Fibroblast of skin of right biceps (primary cell): Measurements from ENCODE around the gene MXI1.
"Not testable (repeated sequence)": the region's sequence is repeated elsewhere in the genome, so short reads cannot be mapped to it uniquely, and the experiment has no call there.

Experiments
- DNase-seq: peaks from one replicate; pipeline ENCODE4 v3.0.0-alpha.2; 2013

MXI1 gene

DNA sequence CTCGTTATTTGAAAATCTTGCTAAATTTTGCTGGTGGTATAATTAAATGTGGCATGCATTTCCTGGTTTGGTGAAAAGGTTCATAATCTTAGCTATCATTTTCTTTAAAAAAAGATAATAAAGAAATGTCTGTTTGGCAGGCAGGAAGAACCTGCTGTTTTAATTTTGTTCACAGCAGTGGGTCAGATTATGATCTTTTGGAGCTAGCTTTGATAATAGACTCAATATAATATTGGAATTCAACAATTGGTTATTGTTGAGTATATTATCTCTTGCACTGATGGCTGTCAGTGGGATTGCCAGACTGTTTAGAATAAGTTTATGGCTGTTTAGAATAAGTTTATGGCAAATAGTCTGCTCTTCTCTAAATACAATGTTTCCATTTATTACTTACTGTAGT, 35.1 kb downstream of the MXI1 start:
- no peak for DNase-seq

DNA sequence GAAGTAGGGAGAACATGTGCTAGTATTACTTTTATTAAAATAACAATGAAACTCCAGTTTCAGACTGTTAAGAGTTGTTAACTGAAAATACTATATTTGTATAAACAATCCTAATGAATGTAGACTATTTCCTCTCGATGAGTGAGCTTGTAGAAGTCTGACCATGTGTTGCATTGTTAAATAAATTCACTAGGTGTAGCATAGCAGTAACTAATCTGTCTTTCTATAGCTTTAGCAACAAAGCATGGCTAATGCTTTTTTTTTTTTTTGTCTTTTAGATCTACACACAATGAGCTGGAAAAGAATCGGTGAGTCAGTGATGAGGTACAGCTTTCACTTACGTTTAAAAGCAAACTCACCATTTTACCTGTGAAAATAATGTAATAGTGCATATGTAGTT, 37.1 kb downstream of the MXI1 start:
- no peak for DNase-seq

DNA sequence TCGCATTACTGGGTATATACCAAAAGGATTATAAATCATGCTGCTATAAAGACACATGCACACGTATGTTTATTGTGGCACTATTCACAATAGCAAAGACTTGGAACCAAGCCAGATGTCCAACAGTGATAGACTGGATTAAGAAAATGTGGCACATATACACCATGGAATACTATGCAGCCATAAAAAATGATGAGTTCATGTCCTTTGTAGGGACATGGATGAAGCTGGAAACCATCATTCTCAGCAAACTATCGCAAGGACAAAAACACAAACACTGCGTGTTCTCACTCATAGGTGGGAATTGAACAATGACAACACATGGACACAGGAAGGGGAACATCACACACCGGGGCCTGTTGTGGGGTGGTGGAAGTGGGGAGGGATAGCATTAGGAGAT, 40.4 kb downstream of the MXI1 start:
- DNase-seq: not testable (repeated sequence)

DNA sequence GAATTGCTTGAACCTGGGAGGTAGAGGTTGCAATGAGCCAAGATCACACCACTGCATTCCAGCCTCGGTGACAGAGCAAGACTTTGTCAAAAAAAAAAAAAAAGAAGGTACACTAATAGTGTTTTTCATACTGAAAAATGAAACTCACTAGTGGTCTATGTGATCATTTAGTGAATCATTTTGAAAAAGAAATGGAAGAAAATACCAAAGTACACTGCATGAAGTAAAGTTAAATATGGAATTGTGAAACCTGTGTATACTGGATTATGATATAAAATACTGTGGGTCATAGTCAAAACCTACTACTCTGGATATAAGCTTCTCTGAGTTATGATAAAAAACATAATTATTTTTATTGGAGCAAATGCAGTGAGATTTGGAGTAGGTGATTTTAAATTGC, 42.1 kb downstream of the MXI1 start:
- not testable (repeated sequence) for DNase-seq

DNA sequence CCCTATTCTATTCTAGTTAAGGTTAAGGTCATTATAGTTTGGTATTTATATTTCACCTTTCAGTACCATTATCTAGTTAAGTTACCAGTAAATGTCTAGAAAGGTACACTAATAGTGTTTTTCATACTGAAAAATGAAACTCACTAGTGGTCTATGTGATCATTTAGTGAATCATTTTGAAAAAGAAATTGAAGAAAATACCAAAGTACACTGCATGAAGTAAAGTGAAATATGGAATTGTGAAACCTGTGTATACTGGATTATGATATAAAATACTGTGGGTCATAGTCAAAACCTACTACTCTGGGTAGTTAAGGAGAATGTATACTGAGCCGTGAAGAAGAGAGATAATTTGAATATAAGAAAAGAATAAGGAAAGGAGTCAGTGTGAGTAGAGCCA, 44.0 kb downstream of the MXI1 start:
- DNase-seq: not testable (repeated sequence)

DNA sequence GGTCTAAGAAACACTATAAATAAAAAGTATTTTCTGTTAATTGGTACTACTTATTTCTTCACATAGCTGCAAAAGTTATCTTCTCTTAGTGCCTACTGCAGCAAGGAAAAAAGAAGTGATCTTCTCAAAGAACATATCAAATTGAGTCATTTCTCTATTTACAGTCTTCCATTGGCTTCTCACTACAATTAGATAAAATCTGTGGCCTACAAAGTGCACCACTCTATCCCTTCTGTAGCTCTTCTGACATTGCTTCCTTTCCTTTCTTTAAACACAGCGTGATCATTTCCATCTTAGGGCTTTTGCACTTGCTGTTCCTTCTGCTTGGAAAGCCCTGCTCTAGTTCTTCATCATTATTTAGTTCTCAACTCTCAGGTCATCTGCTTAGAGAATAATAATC, 44.7 kb downstream of the MXI1 start:
- no peak for DNase-seq

DNA sequence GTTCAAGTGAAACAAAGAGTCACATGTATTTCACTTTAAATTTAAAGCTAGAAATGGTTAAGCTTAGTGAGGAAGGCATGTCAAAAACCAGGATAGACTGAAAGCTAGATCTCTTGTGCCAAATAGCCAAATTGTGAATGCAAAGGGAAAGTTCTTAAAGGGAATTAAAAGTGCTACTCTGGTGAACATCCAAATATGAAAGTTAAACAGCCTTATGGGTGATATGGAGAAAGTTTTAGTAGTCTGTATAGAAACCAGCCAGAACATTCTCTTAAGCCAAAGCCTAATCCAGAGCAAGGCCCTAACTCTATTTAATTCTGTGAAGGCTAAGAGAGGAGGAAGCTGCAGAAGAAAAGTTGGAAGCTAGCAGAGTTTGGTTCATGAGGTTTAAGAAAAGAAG, 47.1 kb downstream of the MXI1 start:
- no peak for DNase-seq

DNA sequence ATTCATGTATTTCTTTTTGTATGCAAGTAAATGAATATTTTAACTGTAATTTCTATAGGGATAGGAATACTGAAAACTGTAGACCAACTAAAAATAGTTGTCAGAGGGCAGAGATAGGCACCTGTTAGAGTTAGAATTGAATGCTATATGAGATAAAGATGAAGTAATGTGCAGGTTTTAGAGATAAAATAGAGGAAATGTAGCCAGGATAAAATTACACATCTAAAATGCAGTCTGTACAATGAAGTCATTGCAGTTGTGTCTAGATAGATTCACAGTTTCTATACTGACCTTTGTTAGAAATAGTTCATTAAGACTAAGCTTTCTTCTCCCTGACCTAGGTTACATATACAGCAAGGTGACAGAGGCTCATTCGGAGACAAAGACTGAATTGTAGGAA, 51.1 kb downstream of the MXI1 start:
- DNase-seq: no peak

DNA sequence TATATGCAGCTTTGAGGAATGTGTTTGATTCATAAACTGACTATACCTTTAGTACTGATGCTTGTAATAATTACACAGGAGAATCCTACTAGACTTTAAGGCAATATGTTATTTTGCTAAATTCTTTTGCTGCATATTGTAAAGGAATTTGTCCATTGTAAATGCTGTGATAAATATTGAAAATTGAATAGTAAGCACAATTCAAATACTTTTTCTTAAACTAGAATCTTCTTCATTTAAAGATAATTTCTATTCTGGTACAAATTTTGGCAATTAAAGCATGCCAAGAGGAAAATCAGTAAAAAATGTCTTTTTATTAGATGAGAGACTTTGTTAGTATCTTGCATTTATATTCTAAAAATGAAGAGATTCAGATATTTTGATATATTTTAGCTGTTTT, 51.9 kb downstream of the MXI1 start:
- DNase-seq: no peak

DNA sequence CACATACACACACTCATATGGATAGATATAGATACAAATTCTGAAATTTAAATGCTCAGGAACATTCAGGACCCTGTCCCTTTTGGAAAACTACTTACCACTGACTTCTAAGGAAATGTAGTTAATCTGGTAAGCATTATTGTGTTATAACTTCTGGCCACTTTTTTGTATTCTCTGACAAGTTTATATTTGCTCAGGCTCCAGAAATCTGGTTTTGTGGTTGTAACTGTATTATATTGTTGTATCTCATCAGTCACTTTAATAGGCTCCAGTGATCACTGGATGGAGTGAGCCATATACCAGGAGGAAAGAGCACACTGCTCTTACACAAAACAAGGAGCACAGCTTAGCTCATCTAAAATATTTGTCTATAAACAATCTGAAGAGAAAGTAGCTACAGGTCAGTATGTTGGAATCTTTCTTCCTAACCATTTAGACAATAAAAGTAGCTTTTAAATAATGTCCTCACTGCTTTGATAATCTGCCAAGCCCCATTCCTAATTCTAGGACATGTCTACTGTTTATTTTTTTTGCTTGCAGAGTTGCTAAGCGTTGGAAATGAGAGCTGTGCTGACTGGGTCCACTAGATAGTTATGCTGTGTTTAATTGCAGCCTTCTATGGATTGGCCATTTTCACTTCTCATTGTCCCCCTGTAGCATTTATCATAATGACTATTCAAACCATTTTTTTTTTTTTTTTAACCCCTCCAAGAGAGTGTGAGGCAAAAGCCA, 53.5 kb downstream of the MXI1 start:
- DNase-seq: peak; percentile 18

DNA sequence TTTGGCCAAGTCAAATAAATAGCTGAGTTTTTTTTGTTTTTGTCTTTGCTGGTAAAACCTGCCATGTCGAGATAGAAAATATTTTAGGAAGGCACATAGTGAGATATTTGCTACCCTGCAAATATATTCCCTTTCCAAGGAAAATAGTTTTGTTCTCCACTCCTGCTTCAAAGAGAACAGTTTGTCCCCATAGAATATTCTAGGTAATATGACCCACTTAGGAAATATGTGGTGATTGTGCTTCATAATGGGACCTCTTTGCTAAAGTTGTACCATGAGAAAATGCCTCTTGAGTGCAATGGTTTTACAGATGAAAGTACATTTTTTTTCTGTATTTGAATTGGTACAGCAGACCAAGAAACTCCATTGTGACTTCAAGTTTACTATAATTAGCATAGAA, 55.8 kb downstream of the MXI1 start:
- no peak for DNase-seq

DNA sequence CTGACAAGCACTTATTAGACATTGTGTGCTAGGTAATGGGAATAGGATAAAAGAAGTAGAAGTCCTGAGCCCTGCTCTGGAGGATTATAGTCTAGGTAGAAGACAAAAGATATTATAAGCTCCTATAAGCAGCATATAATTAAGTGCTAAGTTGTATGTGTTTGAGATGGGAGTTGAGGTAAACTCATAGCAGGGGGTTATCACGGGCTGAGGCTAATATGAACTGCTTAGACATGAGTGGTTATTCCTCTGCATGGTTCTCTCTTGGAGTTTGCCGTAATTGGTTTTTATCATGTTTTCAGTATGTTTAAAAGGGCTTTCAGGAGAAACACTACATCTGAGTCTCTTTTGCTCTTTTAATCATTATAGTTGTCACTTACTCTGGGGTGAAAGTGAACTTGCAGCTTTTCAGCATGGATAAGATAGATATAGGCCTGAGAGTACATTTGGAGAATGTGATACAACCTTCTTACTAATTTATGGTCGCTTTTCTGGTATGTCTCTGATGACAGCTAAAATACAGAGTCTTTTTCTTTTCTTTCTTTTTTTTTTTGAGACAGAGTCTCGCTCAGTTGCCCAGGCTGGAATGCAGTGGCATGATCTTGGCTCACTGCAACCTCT, 58.3 kb downstream of the MXI1 start:
- DNase-seq: no peak

DNA sequence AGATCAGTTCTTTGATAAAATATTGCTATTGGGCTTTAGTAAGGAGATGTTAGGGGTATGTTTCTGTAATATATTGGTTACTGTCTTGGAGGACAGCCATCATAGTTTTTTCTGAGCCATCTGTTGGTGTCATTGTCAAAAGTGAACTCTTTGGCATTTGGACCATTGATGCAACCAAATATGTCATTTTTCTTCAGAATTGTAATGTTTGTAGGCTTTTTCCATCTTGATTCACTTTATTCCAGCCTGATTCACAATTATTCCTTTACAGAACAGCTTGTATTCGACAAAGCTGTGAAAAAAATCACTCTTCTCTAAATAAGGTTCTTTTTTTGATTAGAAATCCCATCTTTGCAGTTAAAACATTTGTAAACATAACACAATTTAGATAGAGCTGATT, 59.9 kb downstream of the MXI1 start:
- DNase-seq: no peak

DNA sequence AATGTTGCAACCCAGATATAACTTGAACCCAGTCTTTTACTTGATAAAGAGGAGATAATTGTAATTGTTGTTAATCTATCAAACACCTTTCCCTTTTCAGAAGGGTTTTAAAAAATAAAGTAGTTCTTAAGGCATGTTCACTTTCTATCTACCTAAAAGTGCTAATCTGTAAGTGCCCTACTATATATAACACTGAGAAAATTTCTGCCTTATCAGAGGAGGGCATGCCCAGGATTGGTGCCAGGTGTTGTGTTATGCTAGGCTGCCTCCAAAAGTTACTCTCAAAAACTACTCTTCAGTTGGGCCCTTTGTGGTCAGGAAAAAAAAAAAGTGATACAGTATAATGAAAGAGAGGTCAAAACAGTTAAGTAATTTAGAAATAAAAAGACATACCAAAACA, 61.0 kb downstream of the MXI1 start:
- no peak for DNase-seq

DNA sequence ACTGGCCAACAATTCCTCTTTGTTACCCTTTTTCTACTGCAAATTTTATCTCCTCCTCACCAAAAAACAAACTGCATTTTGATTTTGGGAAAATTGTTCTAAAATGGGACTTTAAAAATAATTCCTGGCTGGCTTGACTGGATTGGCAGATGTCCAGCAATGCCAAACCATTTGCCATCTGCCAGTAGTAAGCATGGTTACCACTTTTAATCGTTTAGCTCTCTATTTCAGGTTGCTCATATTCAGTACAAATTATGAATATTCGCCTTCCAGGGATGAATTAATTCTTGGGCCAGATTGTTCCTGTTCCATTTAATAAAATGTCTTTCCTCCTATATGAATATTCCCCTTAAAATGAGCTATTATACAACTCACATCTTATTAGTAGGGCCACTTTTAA, 61.6 kb downstream of the MXI1 start:
- no peak for DNase-seq

DNA sequence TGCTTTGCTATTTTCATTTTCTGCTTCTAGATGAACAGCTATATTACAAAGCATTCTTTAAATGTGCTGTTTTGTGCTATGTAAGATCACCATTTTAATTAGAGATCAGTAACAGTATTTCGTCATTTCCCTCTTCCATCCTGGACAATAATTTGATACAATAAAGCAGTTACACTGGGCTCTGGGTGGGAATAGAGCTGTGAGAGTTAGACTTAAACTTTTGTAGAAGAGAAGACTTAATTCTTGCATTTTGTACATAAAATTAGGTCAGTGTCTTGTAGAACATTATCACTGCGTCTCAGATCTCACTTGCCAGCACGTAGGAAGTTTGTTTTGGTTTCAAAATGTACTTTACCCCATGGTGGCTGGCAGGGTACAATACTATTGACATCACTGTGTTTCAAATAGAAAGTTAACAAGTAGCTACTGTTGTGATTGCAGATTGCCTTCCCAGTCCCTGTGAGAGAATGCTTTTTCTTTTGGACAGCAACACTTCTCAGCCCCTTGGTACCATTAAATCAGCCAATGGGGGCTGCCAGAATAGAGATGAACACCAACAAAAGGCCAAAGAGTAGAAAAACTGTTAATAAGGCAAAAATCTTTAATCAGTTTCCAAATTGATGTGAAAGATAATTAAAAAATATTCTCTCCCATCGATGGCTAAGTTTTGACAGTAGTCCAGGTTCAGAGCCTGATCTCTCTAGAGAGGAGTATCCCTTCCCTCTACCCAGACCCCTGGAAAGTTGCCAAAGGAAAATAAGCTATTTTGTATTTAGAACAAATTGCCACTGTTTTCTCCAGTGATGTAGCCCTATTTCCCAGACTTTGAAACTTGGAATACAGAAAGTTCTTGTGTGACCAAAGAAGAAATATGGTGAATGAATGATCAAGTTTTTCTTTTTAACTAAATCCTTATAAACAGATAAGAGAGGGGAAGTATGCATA, 62.2 kb downstream of the MXI1 start:
- no peak for DNase-seq

DNA sequence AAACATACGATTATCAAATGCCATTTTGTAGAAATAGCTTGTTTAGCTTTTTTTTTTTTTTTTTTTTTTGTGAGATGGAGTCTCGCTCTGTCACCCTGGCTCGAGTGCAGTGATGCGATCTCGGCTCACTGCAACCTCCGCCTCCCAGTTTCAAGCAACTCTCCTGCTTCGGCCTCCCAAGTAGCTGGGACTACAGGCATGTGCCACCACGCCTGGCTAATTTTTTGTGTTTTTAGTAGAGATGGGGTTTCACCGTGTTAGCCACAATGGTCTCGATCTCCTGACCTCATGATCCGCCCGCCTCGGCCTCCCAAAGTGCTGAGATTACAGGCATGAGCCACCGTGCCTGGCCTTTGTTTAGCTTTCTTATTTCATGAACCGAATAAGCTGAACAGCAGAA, 65.6 kb downstream of the MXI1 start:
- DNase-seq: not testable (repeated sequence)

DNA sequence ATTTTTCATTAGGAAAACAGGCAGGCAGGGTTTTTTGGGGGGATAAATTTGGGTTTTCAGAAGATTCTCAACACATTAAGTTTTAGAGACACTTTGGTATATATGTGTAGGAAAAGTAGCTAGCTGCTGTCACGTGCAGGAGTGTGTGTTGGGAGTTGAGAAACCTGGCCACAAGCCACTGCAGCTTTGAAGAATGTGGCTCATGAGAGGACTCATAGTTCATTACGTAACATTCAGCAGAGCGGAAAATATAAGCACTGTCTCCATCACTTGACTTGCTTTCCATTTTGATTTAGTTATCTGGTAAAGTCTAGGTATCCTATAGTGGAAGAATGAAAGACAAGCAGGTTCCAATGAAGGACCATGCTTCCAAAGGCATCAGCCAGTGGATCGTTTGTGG, 66.1 kb downstream of the MXI1 start:
- DNase-seq: peak; percentile 83

DNA sequence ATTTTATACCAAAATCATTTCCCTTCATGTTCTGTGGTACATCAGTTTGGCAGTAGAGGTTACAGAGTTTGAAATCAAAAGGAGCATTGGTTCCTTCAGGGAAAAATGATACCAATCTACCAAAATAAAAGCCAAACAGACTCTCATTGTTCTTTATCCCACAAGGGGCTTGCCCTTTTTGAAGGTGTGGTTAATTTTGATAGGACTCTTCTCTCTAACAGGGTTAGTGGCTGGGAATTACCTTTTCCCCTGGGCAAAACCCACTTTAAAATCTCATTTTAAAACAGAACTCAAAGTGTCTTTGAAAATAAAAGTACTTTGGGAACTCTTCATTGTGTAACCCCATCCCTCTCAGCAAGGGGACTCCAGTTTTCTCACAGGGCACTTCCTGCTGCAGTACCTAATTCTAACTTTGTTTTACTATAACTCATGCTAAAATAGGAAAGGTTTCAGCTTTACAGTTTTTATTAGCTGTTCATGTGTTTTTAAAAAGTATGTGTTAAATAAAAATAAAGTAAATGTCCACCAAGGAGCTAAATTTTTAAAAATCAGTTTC, 66.7 kb downstream of the MXI1 start:
- DNase-seq: no peak

DNA sequence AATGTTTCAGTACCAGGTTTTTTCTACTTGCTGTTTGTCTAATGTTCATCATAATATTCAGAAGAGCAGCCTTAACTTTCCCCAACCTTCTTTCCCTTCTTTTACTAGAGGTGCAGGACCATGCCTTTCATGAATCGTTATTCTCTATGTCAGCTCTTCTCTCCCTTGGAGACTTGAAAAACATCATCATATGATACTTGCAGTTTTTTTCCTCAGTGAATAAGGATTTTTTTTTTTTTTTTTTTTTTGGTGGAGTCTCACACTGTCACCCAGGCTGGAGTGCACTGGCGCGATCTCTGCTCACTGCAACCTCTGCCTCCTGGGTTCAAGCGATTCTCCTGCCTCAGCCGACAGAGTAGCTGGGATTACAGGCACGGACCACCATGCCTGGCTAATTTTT, 67.2 kb downstream of the MXI1 start:
- DNase-seq: no peak

DNA sequence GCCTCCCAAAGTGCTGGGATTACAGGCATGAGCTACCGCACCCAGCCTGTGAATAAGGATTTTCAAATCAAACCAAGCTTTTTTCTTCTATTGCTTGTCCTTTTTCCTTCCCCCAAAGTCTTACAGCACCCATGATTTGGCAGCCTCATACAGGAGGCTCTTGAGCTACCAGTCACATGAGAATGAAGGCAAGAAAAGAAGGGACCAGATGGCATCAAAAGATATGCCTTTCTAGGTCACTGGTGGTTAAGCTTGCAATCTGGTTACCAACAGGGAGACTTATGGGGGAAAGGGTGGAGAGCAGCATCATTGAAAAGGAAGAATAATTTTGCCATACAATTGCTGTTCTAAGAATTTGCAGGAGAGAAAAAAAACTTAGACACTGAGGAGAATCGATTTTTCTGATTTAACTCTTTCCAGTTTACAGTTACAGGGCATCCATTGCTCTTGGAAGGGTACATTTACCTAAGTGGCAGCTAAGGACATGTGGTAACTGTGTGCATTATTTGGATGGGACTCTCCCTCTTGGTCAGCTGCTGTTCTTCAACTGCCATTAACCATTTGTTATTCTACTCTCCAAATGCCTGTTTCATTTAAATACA, 67.8 kb downstream of the MXI1 start:
- no peak for DNase-seq

DNA sequence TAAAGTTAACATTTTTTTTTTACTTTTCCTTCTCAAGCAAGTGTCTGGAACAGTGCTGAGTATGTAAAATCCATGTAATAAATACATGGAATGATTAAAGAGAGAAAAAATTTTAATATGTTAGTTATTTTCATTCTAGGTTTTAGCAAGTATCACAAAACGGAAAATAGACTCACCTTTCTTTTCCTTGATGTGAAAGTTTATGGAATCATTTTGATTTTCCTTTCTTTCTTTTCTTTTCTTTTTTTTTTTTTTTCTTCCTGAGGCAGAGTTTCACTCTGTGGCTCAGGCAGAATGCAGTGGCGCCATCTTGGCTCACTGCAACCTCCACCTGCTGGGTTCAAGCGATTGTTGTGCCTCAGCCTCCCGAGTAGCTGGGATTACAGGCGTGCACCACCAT, 69.2 kb downstream of the MXI1 start:
- no peak for DNase-seq

DNA sequence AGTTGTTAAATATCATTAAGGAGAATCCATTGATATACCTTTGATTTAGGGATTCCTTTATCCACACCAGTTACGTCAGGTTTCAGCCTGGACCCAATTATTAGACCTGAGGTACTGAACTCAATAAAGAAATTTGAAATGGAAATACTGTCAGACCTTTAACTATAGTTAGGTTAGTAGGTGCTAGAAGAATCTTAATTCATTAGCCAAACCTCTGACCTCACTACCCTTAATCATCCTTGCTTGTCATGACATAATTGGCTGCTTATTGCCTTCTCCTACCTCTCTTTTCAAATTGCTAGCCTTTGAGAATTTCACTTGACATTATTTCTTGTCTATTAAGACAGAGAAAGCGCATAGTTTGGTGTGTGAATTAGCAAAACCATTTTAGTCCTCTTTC, 70.2 kb downstream of the MXI1 start:
- no peak for DNase-seq
